ENCODE results near the gene CDKN2B-AS1. TPM values are rescaled to one million over a fixed set of nuclear protein-coding genes. Genes with fewer than 3 reads are reported as not detected.
"Not testable (repeated sequence)": the region's sequence is repeated elsewhere in the genome, so short reads cannot be mapped to it uniquely, and the experiment has no call there.

CDKN2B-AS1 gene
- total RNA-seq (2022) (not detected in 2 replicates), Bru-seq, nascent RNA (not detected), BruChase-seq, experiment 1, labeled RNA remaining after a 6-hour chase (not detected), BruChase-seq, experiment 2, labeled RNA remaining after a 2-hour chase (percentile 1 among the genes with signal in this experiment)
- long read RNA-seq, result 0 reads

- Mint-ChIP-seq H3K9me3 (ENCODE audit: unreplicated experiment) (no peaks in the 10 kb centered on the region), H3K4me3 (ENCODE audit: unreplicated experiment) (no peak within 1 kb of the TSS)
- DNase-seq (ENCODE audit: unreplicated experiment), result no peak
Measured at GRCh38 chr9:21994556-21995005, at the start of gene CDKN2B-AS1. TSS of gene CDKN2B-AS1 (plus strand) at chr9:21994791.

GRCh38 chr9:21945606-21946005 is 49.0 kb upstream of the CDKN2B-AS1 start:
- H3K4me3 Mint-ChIP-seq (ENCODE audit: unreplicated experiment), result no peak overlapping the region
- no peaks in the 10 kb centered on the region for H3K9me3 Mint-ChIP-seq (ENCODE audit: unreplicated experiment)
- POLR2A ChIA-PET, result no interaction called here
- H3K27me3 Mint-ChIP-seq (ENCODE audit: insufficient read depth, unreplicated experiment), result no peaks in the 10 kb centered on the region
- H3K4me1 Mint-ChIP-seq (ENCODE audit: insufficient read depth, unreplicated experiment), result no peaks in the 10 kb centered on the region
- DNase-seq (ENCODE audit: unreplicated experiment), result no peak
- no TSS peak for BruUV-seq (replicated peaks)
- no peak for TF ChIP-seq CTCF (IDR thresholded peaks at IDR 0.05; ENCODE audit: unreplicated experiment)
- CTCF ChIA-PET, result no interaction called here
- H3K36me3 Mint-ChIP-seq (ENCODE audit: insufficient read depth, unreplicated experiment), result no peaks in the 10 kb centered on the region
- H3K27ac Mint-ChIP-seq (ENCODE audit: low read depth, unreplicated experiment), result no peak overlapping the region
- intact Hi-C loops (cut with micrococcal nuclease), result no loop called here

More at GRCh38 chr9:21994556-21995005, at the start of gene CDKN2B-AS1:
- BruUV-seq (replicated peaks), result no TSS peak
- no peaks in the 10 kb centered on the region for H3K27me3 Mint-ChIP-seq (ENCODE audit: insufficient read depth, unreplicated experiment)
- H3K36me3 Mint-ChIP-seq (ENCODE audit: insufficient read depth, unreplicated experiment), result no peaks in the 10 kb centered on the region
- POLR2A ChIA-PET, result no interaction called here
- no peak within 1 kb of the TSS for H3K27ac Mint-ChIP-seq (ENCODE audit: low read depth, unreplicated experiment)
- intact Hi-C loops (cut with micrococcal nuclease), result no loop called here
- H3K4me1 Mint-ChIP-seq (ENCODE audit: insufficient read depth, unreplicated experiment), result no peaks in the 10 kb centered on the region
- TF ChIP-seq CTCF (IDR thresholded peaks at IDR 0.05; ENCODE audit: unreplicated experiment), result no peak
- CTCF ChIA-PET, result no interaction called here

- no peaks in the 10 kb centered on the region for H3K27me3 Mint-ChIP-seq (ENCODE audit: insufficient read depth, unreplicated experiment)
Measured at GRCh38 chr9:21958833-21959232, 35.8 kb upstream of the CDKN2B-AS1 start.

GRCh38 chr9:21959268-21959667 is 35.3 kb upstream of the CDKN2B-AS1 start:
- BruUV-seq (replicated peaks); POLR2A ChIA-PET; CTCF ChIA-PET; H3K9me3 Mint-ChIP-seq (ENCODE audit: unreplicated experiment); DNase-seq (ENCODE audit: unreplicated experiment); H3K27me3 Mint-ChIP-seq (ENCODE audit: insufficient read depth, unreplicated experiment); H3K4me3 Mint-ChIP-seq (ENCODE audit: unreplicated experiment); H3K36me3 Mint-ChIP-seq (ENCODE audit: insufficient read depth, unreplicated experiment); intact Hi-C loops (cut with micrococcal nuclease); H3K27ac Mint-ChIP-seq (ENCODE audit: low read depth, unreplicated experiment); H3K4me1 Mint-ChIP-seq (ENCODE audit: insufficient read depth, unreplicated experiment): not testable (repeated sequence)

More at GRCh38 chr9:21958833-21959232, 35.8 kb upstream of the CDKN2B-AS1 start:
- no TSS peak for BruUV-seq (replicated peaks)
- ChIA-PET POLR2A (no interaction called here), CTCF (no interaction called here)
- Mint-ChIP-seq H3K4me3 (ENCODE audit: unreplicated experiment) (no peak overlapping the region), H3K4me1 (ENCODE audit: insufficient read depth, unreplicated experiment) (no peaks in the 10 kb centered on the region), H3K27ac (ENCODE audit: low read depth, unreplicated experiment) (no peak overlapping the region), H3K9me3 (ENCODE audit: unreplicated experiment) (no peaks in the 10 kb centered on the region), H3K36me3 (ENCODE audit: insufficient read depth, unreplicated experiment) (no peaks in the 10 kb centered on the region)
- intact Hi-C loops (cut with micrococcal nuclease), result no loop called here
- DNase-seq (ENCODE audit: unreplicated experiment), result no peak
- no peak for TF ChIP-seq CTCF (IDR thresholded peaks at IDR 0.05; ENCODE audit: unreplicated experiment)

GRCh38 chr9:21961569-21961968 is 33.0 kb upstream of the CDKN2B-AS1 start:
- no TSS peak for BruUV-seq (replicated peaks)
- Mint-ChIP-seq H3K36me3 (ENCODE audit: insufficient read depth, unreplicated experiment) (no peaks in the 10 kb centered on the region), H3K27ac (ENCODE audit: low read depth, unreplicated experiment) (no peak overlapping the region), H3K4me3 (ENCODE audit: unreplicated experiment) (no peak overlapping the region), H3K27me3 (ENCODE audit: insufficient read depth, unreplicated experiment) (no peaks in the 10 kb centered on the region), H3K4me1 (ENCODE audit: insufficient read depth, unreplicated experiment) (no peaks in the 10 kb centered on the region), H3K9me3 (ENCODE audit: unreplicated experiment) (no peaks in the 10 kb centered on the region)
- no peak for DNase-seq (ENCODE audit: unreplicated experiment)
- no peak for TF ChIP-seq CTCF (IDR thresholded peaks at IDR 0.05; ENCODE audit: unreplicated experiment)
- ChIA-PET POLR2A (no interaction called here), CTCF (no interaction called here)
- intact Hi-C loops (cut with micrococcal nuclease), result no loop called here
